NAMALWA (cell line): ENCODE data around the gene GARIN1A.

Experiments
- DNase-seq: peaks from one replicate; pipeline ENCODE4 v3.0.0-alpha.2; 2015; ENCODE audit warnings: low spot score

Gene GARIN1A

DNA sequence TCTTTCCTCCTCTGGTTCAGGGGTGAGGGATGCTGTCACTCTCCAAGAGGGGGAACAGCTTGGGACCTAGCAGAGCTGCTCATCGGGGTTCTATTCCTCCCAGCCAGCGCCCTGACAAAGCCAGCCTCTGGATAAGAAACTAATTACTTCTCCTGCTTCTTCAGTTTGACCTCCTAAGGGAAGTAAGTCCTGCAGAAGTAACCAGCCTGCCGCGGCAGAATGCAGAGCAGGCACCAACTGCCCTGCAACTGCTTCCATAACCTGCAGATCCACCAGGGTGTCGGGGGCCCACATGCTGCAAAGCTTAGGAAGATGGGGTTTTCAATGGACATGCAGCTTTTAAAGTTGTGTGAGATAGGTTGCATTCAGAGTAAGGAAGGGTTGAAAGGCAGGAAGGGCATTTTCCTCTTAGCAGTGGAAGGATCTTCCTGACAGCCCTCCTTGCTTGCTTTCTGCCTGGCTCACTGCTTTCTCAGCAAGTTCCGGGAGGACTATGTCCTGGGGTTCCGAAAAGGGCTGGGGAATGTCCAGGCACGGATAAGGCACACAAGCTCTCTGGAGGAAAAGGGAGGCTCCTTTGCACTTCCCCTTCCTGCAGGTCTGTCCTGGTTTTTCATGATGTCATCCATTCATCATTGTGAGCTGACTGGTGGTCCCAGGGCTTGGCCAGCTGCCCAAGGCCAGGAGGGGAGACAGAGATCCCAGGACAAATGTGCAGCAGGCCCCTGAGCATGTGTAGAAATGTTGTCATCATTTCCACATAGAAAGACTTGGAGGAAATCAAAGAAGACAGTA lies 42.8 kb downstream of the GARIN1A start:
- DNase-seq = no peak

DNA sequence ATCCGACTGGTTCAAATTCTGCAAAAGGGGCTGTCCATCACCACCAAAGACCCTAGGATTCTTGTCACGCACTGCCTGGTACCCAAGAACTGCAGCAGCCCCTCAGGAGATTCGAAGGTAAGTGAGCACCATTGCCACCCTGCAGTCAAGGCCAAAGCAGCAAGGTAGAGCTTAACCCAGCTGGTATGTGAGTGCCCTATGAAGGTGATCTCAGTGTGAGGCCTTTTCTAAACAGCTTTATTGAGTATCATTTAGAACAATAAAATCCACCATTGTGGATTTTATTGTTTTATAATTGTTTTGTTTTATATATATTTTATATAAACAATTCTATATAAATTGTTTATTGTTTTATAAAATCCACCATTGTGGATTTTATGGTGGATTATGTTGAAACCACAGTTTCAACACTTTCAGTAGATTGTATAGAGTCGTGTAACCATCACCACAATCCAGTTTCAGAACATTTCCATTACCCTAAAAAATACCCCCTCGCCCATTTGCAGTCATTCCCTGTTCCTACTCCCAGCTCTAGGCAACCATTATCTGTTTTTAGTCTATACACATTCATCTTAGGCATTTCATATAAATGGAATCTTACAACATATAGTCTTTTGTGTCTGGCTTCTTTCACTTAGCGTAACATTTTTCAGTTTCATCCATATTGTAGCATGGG lies 47.0 kb downstream of the GARIN1A start:
- DNase-seq = no peak

DNA sequence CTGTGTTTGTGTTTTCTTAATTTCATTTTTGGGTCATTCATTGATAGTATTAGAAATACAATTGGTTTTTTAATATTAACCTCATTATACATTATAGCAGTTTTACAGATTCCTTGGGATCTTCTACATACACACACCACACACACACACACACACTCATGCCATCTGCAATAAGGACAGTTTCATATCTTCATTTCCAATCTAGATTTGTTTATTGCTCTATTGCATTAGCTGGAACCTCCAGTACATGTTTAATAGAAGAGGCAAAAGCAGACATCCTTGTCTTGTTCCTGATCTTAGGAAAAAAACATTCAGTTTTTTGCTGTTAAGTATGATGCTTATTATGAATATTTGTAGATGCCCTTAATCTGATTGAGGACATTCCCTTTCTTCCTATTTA lies 49.3 kb downstream of the GARIN1A start:
- no peak for DNase-seq
